Anterior cingulate cortex (tissue), 58 donors: ENCODE results near the gene BATF.
A peak's percentile ranks its signal among the peaks of the same experiment; 100 is the strongest.
"Not testable (repeated sequence)": the region's sequence is repeated elsewhere in the genome, so short reads cannot be mapped to it uniquely, and the experiment has no call there.

Experiments
- DNase-seq, 58 donors: peaks; one replicate each; lab custom pipeline; 2025; lab: John Stamatoyannopoulos, UW

BATF gene

GRCh38 chr14:75522224-75522982, at the start of gene BATF:
BATF (plus strand) TSS chr14:75522469; CDS start chr14:75522683, 214 bp downstream.
- DNase-seq: peak in 3 of 58 donors; percentile 4 to 6 (median 4)

- not testable (repeated sequence) for DNase-seq
Observed at GRCh38 chr14:75474127-75474526, 48.1 kb upstream of the BATF start.

GRCh38 chr14:75476274-75476995, 45.8 kb upstream of the BATF start:
- peak in 11 of 58 donors; percentile 7 to 40 (median 16) for DNase-seq

- DNase-seq: no peak
Observed at GRCh38 chr14:75477881-75478280, 44.4 kb upstream of the BATF start.

- no peak for DNase-seq
Observed at GRCh38 chr14:75479770-75480600, 42.3 kb upstream of the BATF start.

- no peak for DNase-seq
Observed at GRCh38 chr14:75482366-75482765, 39.9 kb upstream of the BATF start.

GRCh38 chr14:75484711-75485429, 37.4 kb upstream of the BATF start:
- DNase-seq: no peak

GRCh38 chr14:75486318-75486717, 36.0 kb upstream of the BATF start:
- no peak for DNase-seq

- DNase-seq: no peak
Observed at GRCh38 chr14:75487155-75487671, 35.1 kb upstream of the BATF start.

GRCh38 chr14:75489480-75489837, 32.8 kb upstream of the BATF start:
- DNase-seq: no peak

GRCh38 chr14:75491376-75491978, 30.8 kb upstream of the BATF start:
- DNase-seq: no peak

- DNase-seq: no peak
Observed at GRCh38 chr14:75492832-75493591, 29.3 kb upstream of the BATF start.

GRCh38 chr14:75493592-75494087, 28.6 kb upstream of the BATF start:
- DNase-seq: no peak

GRCh38 chr14:75494896-75495295, 27.4 kb upstream of the BATF start:
- no peak for DNase-seq

- no peak for DNase-seq
Observed at GRCh38 chr14:75495399-75495798, 26.9 kb upstream of the BATF start.

GRCh38 chr14:75495882-75496281, 26.4 kb upstream of the BATF start:
- no peak for DNase-seq

GRCh38 chr14:75496755-75497154, 25.5 kb upstream of the BATF start:
- DNase-seq: no peak

GRCh38 chr14:75497191-75497590, 25.1 kb upstream of the BATF start:
- no peak for DNase-seq

GRCh38 chr14:75497701-75498100, 24.6 kb upstream of the BATF start:
- DNase-seq: no peak
